ENCODE data around the gene RTKN.

Gene RTKN

DNA sequence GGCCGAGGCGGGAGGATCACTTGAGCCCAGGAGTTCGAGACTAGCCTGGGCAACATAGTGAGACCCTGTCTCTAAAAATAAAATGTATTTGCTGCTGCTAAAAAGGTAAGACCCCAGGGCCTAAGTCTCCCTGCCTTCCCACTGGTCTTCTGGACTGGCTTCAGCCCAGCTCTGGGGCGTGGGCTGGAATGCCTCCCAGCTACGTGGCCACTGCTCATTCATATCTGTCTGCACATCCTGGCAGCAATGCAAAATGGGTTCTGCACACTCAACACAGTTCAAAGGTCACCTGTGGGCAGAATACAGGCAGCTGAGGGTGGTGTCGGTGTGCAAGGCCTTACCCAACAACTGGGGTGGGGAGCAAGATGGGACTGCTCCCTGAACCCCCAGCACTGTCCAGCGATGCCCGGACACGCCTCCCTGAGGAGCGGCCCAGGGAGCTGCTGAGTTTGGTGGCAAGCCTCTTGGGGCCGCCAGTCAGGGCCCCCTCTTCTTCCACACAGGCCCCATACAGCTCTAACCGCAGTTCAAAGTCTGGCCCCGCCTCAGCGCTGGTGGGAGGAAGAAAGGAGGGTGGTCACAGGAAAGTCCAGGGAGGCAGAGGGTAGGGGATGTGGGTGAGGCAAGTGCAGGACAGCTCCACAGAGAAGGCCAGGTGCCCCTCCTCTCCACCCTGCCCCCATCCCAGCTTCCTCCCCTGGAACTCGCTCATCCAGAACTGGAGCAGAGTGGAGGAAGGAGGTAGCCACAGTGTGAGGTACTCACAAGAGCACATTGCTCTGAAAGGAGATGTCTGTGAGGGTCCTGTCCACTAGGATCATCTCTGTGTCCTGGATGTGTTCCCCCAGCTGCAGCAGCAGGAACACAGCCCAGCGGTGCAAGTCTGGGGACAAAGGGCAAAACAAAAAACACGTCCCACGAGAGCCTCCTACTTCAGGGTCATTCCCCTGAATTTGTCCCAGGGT, 12.0 kb downstream of the RTKN start:
- TF ChIP-seq, protein P1, sequence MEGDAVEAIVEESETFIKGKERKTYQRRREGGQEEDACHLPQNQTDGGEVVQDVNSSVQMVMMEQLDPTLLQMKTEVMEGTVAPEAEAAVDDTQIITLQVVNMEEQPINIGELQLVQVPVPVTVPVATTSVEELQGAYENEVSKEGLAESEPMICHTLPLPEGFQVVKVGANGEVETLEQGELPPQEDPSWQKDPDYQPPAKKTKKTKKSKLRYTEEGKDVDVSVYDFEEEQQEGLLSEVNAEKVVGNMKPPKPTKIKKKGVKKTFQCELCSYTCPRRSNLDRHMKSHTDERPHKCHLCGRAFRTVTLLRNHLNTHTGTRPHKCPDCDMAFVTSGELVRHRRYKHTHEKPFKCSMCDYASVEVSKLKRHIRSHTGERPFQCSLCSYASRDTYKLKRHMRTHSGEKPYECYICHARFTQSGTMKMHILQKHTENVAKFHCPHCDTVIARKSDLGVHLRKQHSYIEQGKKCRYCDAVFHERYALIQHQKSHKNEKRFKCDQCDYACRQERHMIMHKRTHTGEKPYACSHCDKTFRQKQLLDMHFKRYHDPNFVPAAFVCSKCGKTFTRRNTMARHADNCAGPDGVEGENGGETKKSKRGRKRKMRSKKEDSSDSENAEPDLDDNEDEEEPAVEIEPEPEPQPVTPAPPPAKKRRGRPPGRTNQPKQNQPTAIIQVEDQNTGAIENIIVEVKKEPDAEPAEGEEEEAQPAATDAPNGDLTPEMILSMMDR (IDR thresholded peaks at IDR 0.05; ENCODE audit: low read depth, low read length): no peak

DNA sequence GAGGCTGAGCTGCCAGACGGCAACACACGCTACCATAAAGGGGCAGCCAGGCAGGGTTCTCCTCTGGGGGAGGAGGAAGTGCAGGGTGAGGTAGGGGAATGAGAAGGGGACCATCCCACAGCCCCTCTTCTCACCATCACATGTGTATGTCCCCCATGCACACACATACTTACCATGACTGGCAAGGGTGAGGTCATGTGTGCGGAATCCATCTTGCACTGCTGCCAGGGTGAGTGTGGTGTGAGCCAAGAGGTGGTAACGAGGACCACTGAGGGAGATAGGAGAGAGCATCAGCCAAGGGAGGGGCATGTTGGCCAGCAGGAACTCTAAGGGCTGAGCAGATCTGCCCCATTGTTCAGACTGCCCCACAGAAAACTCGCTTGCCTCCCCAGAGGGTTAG, 13.1 kb downstream of the RTKN start:
- H3K4me3 ChIP-seq (ENCODE audit: low read depth, low read length): no peak overlapping the region
- TF ChIP-seq, protein P1 (IDR thresholded peaks at IDR 0.05; ENCODE audit: low read depth, low read length): no peak

More for the DNA sequence above, 12.0 kb downstream of the RTKN start:
- H3K4me3 ChIP-seq (ENCODE audit: low read depth, low read length): no peak overlapping the region

DNA sequence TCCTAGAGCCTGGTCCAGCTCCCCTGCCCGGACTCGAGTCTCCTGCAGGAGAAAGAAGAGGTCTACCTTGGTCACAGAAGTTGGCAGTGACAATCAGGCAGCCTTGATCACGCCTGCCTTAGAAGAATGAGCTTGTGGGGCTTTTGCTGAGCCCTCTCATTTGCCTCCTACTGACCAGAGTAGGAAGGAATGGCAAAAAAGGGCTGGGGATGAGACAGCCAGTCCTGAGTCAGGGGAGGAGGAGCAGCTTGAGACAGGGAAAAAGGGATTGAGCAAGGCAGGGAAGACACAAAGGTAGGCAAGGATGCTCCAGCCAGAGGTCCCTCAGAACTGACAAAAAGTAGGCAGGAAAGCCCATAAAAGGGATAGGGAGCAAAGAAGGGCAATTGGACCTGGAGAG, 14.2 kb downstream of the RTKN start:
- no peak overlapping the region for H3K4me3 ChIP-seq (ENCODE audit: low read depth, low read length)
- TF ChIP-seq, protein P1 (IDR thresholded peaks at IDR 0.05; ENCODE audit: low read depth, low read length): no peak

DNA sequence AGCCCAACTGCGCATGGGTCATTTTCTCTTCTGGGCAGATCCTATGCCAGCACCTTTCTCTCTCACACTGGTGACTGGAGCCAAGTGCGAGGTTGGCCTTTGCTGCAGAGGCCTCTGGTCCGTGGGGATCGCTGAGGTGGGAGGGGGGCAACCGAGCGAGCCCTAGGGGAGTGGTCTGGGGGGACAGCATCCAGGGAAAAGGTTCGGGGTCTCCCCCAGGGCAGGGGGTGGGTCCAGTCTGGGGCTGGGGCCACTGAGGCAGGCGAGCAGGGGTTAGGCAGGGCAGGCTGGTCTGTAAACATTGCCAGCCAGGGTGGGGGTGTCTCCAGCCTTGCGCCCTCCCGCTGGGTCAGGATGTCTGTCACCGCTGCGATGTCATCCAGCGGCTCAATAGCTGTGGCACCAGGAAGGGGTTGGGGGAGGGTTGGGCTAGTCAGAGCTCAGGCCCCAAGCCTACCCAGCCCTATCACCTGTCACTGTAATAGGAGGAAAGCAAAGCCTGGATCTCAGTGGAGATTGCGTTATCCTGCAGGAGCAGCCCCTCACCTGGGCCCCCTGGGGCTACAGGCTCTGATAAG, 15.5 kb downstream of the RTKN start:
- H3K4me3 ChIP-seq (ENCODE audit: low read depth, low read length): no peak overlapping the region

DNA sequence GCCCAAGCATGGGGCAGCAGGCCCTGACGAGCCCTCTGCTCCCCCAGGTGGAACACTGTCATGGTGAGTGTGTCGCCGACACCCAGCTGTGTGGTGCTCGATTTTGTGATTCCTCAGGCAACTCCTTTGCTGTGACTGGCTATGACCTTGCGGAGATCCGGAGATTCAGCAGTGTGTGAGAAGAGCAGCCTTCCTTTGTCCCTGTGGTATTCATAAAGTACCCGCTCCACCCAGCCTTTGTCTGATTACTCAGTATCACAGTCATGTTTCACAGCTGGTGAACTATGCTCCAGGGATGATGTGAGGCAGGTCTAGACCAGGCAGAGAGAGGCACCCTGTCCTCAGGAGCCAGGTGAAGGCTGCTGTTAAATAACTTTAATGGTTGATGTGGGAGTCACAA, 16.2 kb downstream of the RTKN start:
- TF ChIP-seq, protein P1 (IDR thresholded peaks at IDR 0.05; ENCODE audit: low read depth, low read length): no peak
- no peak overlapping the region for H3K4me3 ChIP-seq (ENCODE audit: low read depth, low read length)

More for the DNA sequence above, 15.5 kb downstream of the RTKN start:
- TF ChIP-seq, protein P1 (IDR thresholded peaks at IDR 0.05; ENCODE audit: low read depth, low read length): no peak

DNA sequence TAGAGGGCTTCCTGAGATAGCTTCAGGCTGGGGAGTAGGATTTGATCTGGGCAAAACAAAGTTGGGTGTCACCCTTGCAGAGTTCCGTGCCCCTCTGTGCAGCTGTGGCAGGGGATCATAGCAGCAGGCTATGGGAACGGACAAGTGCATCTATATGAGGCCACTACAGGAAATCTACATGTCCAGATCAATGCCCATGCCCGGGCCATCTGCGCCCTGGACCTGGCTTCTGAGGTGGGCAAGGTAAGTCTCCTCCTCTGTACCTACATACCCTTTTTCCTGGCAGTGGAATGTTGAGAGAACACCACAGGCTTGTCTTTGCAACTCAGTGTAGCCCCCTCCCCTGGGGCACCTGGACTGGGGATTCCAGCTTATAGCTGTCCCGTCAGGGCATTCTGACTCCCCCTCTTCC, 16.7 kb downstream of the RTKN start:
- H3K4me3 ChIP-seq (ENCODE audit: low read depth, low read length): no peak overlapping the region
- TF ChIP-seq, protein P1 (IDR thresholded peaks at IDR 0.05; ENCODE audit: low read depth, low read length): no peak

All from WI38 (cell line).